Stimulated activated CD8-positive, alpha-beta memory T cell treated with anti-CD3 and anti-CD28 coated beads, Interleukin-15, amount 100 ng/mL, for 48 hours (primary cell): Measurements from ENCODE around the gene C1QTNF5.

Source experiments
- DNase-seq, 2 donors: peaks; one replicate each; pipeline ENCODE4 v3.0.0-alpha.2; 2020; ENCODE audit warnings: low read depth in 2 of 2

The C1QTNF5 gene

GRCh38 chr11:119295178-119295577 lies 45.5 kb downstream of the C1QTNF5 start:
- no peak for DNase-seq

GRCh38 chr11:119293461-119293860 lies 47.2 kb downstream of the C1QTNF5 start:
- DNase-seq = no peak

- DNase-seq = no peak
Observed at GRCh38 chr11:119290894-119291497, 49.7 kb downstream of the C1QTNF5 start.
